ENCODE data around the gene MED13L. TPM values are rescaled to one million over a fixed set of nuclear protein-coding genes. Genes with fewer than 3 reads are reported as not detected.

MED13L gene
- total RNA-seq, 5 donors from 2014 or later (not counting 1 experiment from before 2014, with no cell fraction given): 126 to 216 (median 133) TPM

GRCh38 chr12:116282371-116283286 is 5.1 kb upstream of the MED13L start:
- Mint-ChIP-seq H3K36me3 (no peaks in the 10 kb centered on the region), H3K27ac (peak overlapping the region; percentile 27 to 34), H3K4me3 (peak overlapping the region in 2 of 3 donors; percentile 11 to 20), H3K9me3 (no peaks in the 10 kb centered on the region), H3K4me1 (peaks cover 11 to 21% (median 12%) of the 10 kb centered on the region in 3 donors), H3K27me3 (peaks cover 0 to 3% of the 10 kb centered on the region in 2 donors)
- DNase-seq (no peak), ATAC-seq (replicated peaks in 1 of 4) (no peak)
- ChIA-PET POLR2A (no interaction called here), CTCF (no interaction called here)
- 62% methylated on average over 13 of the region's 15 CpGs for WGBS (ENCODE audit: insufficient coverage)
- H3K4me3 ChIP-seq (ENCODE audit: control insufficient read depth in 1 of 2, extremely low read depth in 1 of 2, low read length in 1 of 2): peak overlapping the region in 1 of 2 donors; percentile 19
- no peak overlapping the region for H3K27ac ChIP-seq (ENCODE audit: low read length)
- H3K27me3 ChIP-seq (replicated peaks in 1 of 2; ENCODE audit: control insufficient read depth in 2 of 2, extremely low read depth in 1 of 2, insufficient read depth in 2 of 2, low read length in 1 of 2): no peaks in the 10 kb centered on the region
- peaks cover 6 to 11% of the 10 kb centered on the region in 2 experiments for H3K4me1 ChIP-seq (ENCODE audit: control insufficient read depth in 1 of 2, extremely low read depth in 1 of 2, insufficient read depth in 2 of 2, low read length in 2 of 2)
- no peaks in the 10 kb centered on the region for H3K36me3 ChIP-seq (ENCODE audit: control insufficient read depth in 2 of 2, extremely low read depth in 1 of 2, insufficient read depth in 1 of 2, low read length in 1 of 2)
- no peaks in the 10 kb centered on the region for H3K9me3 ChIP-seq

GRCh38 chr12:116280595-116281290 is 3.2 kb upstream of the MED13L start:
- Mint-ChIP-seq H3K27ac (no peak overlapping the region), H3K4me3 (no peak overlapping the region), H3K9me3 (no peaks in the 10 kb centered on the region), H3K4me1 (peaks cover 12 to 22% (median 16%) of the 10 kb centered on the region in 3 donors), H3K27me3 (peaks cover 0 to 5% of the 10 kb centered on the region in 2 donors), H3K36me3 (no peaks in the 10 kb centered on the region)
- 80% methylated on average over 2 of the region's 5 CpGs for WGBS (ENCODE audit: insufficient coverage)
- H3K27ac ChIP-seq (ENCODE audit: low read length): no peak overlapping the region
- ATAC-seq (replicated peaks in 1 of 4): no peak
- H3K4me3 ChIP-seq (ENCODE audit: control insufficient read depth in 1 of 2, extremely low read depth in 1 of 2, low read length in 1 of 2): no peak overlapping the region
- no peaks in the 10 kb centered on the region for H3K36me3 ChIP-seq (ENCODE audit: control insufficient read depth in 2 of 2, extremely low read depth in 1 of 2, insufficient read depth in 1 of 2, low read length in 1 of 2)
- no peak for DNase-seq
- no peaks in the 10 kb centered on the region for H3K27me3 ChIP-seq (replicated peaks in 1 of 2; ENCODE audit: control insufficient read depth in 2 of 2, extremely low read depth in 1 of 2, insufficient read depth in 2 of 2, low read length in 1 of 2)
- ChIA-PET CTCF (no interaction called here), POLR2A (no interaction called here)
- H3K9me3 ChIP-seq: no peaks in the 10 kb centered on the region
- H3K4me1 ChIP-seq (ENCODE audit: control insufficient read depth in 1 of 2, extremely low read depth in 1 of 2, insufficient read depth in 2 of 2, low read length in 2 of 2): peaks cover 6 to 14% of the 10 kb centered on the region in 2 experiments

- Mint-ChIP-seq H3K36me3 (no peaks in the 10 kb centered on the region), H3K27ac (no peak overlapping the region), H3K27me3 (peaks cover 0 to 2% of the 10 kb centered on the region in 2 donors), H3K4me1 (peaks cover 31 to 43% (median 37%) of the 10 kb centered on the region in 3 donors), H3K9me3 (no peaks in the 10 kb centered on the region), H3K4me3 (peak overlapping the region; percentile 72 to 88 (median 84))
- H3K36me3 ChIP-seq (ENCODE audit: control insufficient read depth in 2 of 2, extremely low read depth in 1 of 2, insufficient read depth in 1 of 2, low read length in 1 of 2): no peaks in the 10 kb centered on the region
- H3K27ac ChIP-seq (ENCODE audit: low read length): no peak overlapping the region
- no peaks in the 10 kb centered on the region for H3K9me3 ChIP-seq
- no peaks in the 10 kb centered on the region for H3K27me3 ChIP-seq (replicated peaks in 1 of 2; ENCODE audit: control insufficient read depth in 2 of 2, extremely low read depth in 1 of 2, insufficient read depth in 2 of 2, low read length in 1 of 2)
- CTCF ChIA-PET: interaction anchor here (0.6 to 1.1 kb wide), 5 partner anchors 31 to 866 kb away, joined by 3 to 4 read pairs (median 3); no protein-coding TSS in a partner anchor
- ATAC-seq (replicated peaks in 1 of 4) (no peak), DNase-seq (no peak)
- POLR2A ChIA-PET: interaction anchor here in 1 of 2 donors (0.7 to 1.0 kb wide), 3 partner anchors 60 to 300 kb away, joined by 3 to 15 read pairs (median 4); no protein-coding TSS in a partner anchor
- 100% methylated on average over 2 of the region's 10 CpGs for WGBS (ENCODE audit: insufficient coverage)
- H3K4me1 ChIP-seq (ENCODE audit: control insufficient read depth in 1 of 2, extremely low read depth in 1 of 2, insufficient read depth in 2 of 2, low read length in 2 of 2): peaks cover 14 to 26% of the 10 kb centered on the region in 2 experiments
- no peak overlapping the region for H3K4me3 ChIP-seq (ENCODE audit: control insufficient read depth in 1 of 2, extremely low read depth in 1 of 2, low read length in 1 of 2)
These were observed 1.2 kb upstream of the MED13L start for GRCh38 chr12:116278667-116279066.

GRCh38 chr12:116278279-116278626 is 760 bp upstream of the MED13L start:
- H3K36me3 Mint-ChIP-seq: no peaks in the 10 kb centered on the region

GRCh38 chr12:116276652-116277466 is 634 bp downstream of the MED13L start:
- peak overlapping the region; percentile 94 to 98 (median 97) for H3K4me3 Mint-ChIP-seq

More at GRCh38 chr12:116278279-116278626, 760 bp upstream of the MED13L start:
- H3K4me1 ChIP-seq (ENCODE audit: control insufficient read depth in 1 of 2, extremely low read depth in 1 of 2, insufficient read depth in 2 of 2, low read length in 2 of 2): peaks cover 14 to 29% of the 10 kb centered on the region in 2 experiments
- Mint-ChIP-seq H3K27me3 (peaks cover 0 to 2% of the 10 kb centered on the region in 2 donors), H3K27ac (peak overlapping the region; percentile 79 to 81), H3K9me3 (no peaks in the 10 kb centered on the region), H3K4me3 (peak overlapping the region; percentile 72 to 88 (median 84)), H3K4me1 (peaks cover 36 to 47% (median 41%) of the 10 kb centered on the region in 3 donors)
- peak overlapping the region; percentile 43 to 58 for H3K4me3 ChIP-seq (ENCODE audit: control insufficient read depth in 1 of 2, extremely low read depth in 1 of 2, low read length in 1 of 2)
- CTCF ChIA-PET: interaction anchor here (0.6 to 1.1 kb wide), 5 partner anchors 31 to 866 kb away, joined by 3 to 4 read pairs (median 3); no protein-coding TSS in a partner anchor
- POLR2A ChIA-PET: interaction anchor here (0.7 to 1.0 kb wide), 4 partner anchors 12 to 300 kb away, joined by 3 to 15 read pairs (median 4); no protein-coding TSS in a partner anchor
- DNase-seq: peak in 1 of 35 experiments; percentile 3
- no peak for ATAC-seq (replicated peaks in 1 of 4)
- no peaks in the 10 kb centered on the region for H3K9me3 ChIP-seq
- 59% methylated on average over 7 of the region's 8 CpGs for WGBS (ENCODE audit: insufficient coverage)
- H3K27me3 ChIP-seq (replicated peaks in 1 of 2; ENCODE audit: control insufficient read depth in 2 of 2, extremely low read depth in 1 of 2, insufficient read depth in 2 of 2, low read length in 1 of 2): no peaks in the 10 kb centered on the region
- H3K36me3 ChIP-seq (ENCODE audit: control insufficient read depth in 2 of 2, extremely low read depth in 1 of 2, insufficient read depth in 1 of 2, low read length in 1 of 2): no peaks in the 10 kb centered on the region
- H3K27ac ChIP-seq (ENCODE audit: low read length): no peak overlapping the region

More at GRCh38 chr12:116276652-116277466, 634 bp downstream of the MED13L start:
- Histone ChIP-seq H3K36me3 (ENCODE audit: control insufficient read depth in 2 of 2, extremely low read depth in 1 of 2, insufficient read depth in 1 of 2, low read length in 1 of 2) (no peaks in the 10 kb centered on the region), H3K4me3 (ENCODE audit: control insufficient read depth in 1 of 2, extremely low read depth in 1 of 2, low read length in 1 of 2) (peak overlapping the region; percentile 86 to 92), H3K4me1 (ENCODE audit: control insufficient read depth in 1 of 2, extremely low read depth in 1 of 2, insufficient read depth in 2 of 2, low read length in 2 of 2) (peaks cover 15 to 27% of the 10 kb centered on the region in 2 experiments), H3K27ac (ENCODE audit: low read length) (peak overlapping the region; percentile 28), H3K9me3 (no peaks in the 10 kb centered on the region), H3K27me3 (replicated peaks in 1 of 2; ENCODE audit: control insufficient read depth in 2 of 2, extremely low read depth in 1 of 2, insufficient read depth in 2 of 2, low read length in 1 of 2) (no peaks in the 10 kb centered on the region)
- H3K27ac Mint-ChIP-seq: peak overlapping the region; percentile 91 to 96
- ChIA-PET POLR2A (interaction anchor here (0.5 to 1.0 kb wide), 3 partner anchors 10 to 350 kb away, joined by 3 to 5 read pairs (median 4); no protein-coding TSS in a partner anchor), CTCF (interaction anchor here (0.6 to 1.7 kb wide), 9 partner anchors 10 to 297 kb away, joined by 3 to 6 read pairs (median 3); no protein-coding TSS in a partner anchor)
- ATAC-seq (replicated peaks in 1 of 4) (peak; percentile 39 to 55 (median 48)), DNase-seq (peak; percentile 47 to 82 (median 71))
- peaks cover 30 to 43% (median 42%) of the 10 kb centered on the region in 3 donors for H3K4me1 Mint-ChIP-seq
- no peaks in the 10 kb centered on the region for H3K9me3 Mint-ChIP-seq
- peaks cover 0 to 2% of the 10 kb centered on the region in 2 donors for H3K27me3 Mint-ChIP-seq
- H3K36me3 Mint-ChIP-seq: no peaks in the 10 kb centered on the region
- 0% methylated on average over 75 of the region's 104 CpGs for WGBS (ENCODE audit: insufficient coverage)

Data from T-cell (primary cell).